Hindlimb muscle (tissue), 1 donor: ENCODE data around the gene RPL39L. TPM values are rescaled to one million over a fixed set of nuclear protein-coding genes. Genes with fewer than 3 reads are reported as not detected.
A peak's percentile ranks its signal among the peaks of the same experiment; 100 is the strongest.
"Not testable (repeated sequence)": the region's sequence is repeated elsewhere in the genome, so short reads cannot be mapped to it uniquely, and the experiment has no call there.

ENCODE experiments used
- DNase-seq: peaks from one replicate; pipeline ENCODE4 v3.0.0-alpha.2; 2013
- polyA plus RNA-seq: library from polyadenylated mRNA; unstranded; fragments of 120-200 nt; gene quantifications from one replicate; pipeline ENCODE4 v1.2.1, GENCODE V29; 2013; ENCODE audit not compliant: insufficient read length

The RPL39L gene
- polyA plus RNA-seq, 1 donor = 7.6 TPM

DNA sequence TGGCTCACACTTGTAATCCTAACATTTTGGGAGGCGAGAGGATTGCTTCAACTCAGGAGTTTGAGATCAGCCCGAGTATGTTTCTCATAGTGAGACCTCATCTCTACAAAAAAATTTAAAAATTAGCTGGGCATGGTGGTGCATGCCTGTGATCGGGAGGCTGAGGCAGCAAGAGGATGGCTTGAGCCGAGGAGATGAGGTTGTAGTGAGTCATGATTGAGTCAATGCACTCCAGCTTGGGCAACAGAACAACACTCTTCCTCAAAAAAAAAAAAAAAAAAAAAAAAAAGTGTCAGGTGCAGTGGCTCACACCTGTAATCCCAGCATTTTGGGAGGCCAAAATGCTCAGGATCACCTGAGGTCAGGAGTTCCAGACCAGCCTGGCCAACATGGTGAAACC lies 2.4 kb downstream of the RPL39L start:
- DNase-seq = no peak

- DNase-seq = no peak
These were observed 3.0 kb downstream of the RPL39L start for GRCh38 chr3:187136337-187136736.

DNA sequence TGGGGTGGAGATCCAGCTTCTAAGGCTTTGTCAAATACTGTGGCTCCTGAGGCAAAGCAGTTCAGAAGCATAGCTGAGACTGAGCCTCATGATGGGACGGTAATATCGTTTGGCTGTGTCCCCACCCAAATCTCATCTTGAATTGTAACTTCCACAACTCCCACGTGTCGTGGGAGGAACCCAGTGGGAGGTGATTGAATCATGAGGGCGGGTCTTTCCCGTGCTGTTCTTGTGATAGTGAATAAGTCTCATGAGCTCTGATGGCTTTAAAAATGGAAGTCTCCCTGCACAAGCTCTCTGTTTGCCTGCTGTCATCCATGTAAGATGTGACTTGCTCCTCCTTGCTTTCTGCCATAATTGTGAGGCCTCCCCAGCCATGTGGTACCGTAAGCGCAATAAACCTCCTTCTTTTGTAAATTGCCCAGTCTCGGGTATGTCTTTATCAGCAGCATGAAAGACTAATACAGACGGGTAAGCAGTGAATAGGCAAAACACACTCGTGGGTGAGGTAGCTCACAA lies 4.1 kb downstream of the RPL39L start:
- DNase-seq = not testable (repeated sequence)

DNA sequence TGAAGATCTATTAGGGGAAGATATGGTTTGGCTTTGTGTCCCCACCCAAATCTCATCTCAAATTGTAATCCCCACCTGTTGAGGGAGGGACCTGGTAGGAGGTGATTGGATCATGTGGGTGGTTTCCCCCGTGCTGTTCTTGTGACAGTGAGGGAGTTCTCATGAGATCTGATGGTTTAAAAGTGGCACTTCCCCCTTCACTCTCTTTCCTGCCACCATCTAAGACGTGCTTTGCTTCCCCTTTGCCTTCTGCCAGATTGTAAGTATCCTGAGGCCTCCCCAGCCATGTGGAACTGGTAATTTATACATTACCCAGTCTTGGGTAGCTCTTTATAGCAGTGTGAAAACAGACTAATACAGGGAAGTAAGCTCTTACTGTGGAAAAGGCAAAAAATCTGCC lies 6.1 kb downstream of the RPL39L start:
- DNase-seq = not testable (repeated sequence)

GRCh38 chr3:187132666-187133065 lies 6.6 kb downstream of the RPL39L start:
- DNase-seq = no peak

- DNase-seq = no peak
These were observed 7.3 kb downstream of the RPL39L start for GRCh38 chr3:187131981-187132380.

DNA sequence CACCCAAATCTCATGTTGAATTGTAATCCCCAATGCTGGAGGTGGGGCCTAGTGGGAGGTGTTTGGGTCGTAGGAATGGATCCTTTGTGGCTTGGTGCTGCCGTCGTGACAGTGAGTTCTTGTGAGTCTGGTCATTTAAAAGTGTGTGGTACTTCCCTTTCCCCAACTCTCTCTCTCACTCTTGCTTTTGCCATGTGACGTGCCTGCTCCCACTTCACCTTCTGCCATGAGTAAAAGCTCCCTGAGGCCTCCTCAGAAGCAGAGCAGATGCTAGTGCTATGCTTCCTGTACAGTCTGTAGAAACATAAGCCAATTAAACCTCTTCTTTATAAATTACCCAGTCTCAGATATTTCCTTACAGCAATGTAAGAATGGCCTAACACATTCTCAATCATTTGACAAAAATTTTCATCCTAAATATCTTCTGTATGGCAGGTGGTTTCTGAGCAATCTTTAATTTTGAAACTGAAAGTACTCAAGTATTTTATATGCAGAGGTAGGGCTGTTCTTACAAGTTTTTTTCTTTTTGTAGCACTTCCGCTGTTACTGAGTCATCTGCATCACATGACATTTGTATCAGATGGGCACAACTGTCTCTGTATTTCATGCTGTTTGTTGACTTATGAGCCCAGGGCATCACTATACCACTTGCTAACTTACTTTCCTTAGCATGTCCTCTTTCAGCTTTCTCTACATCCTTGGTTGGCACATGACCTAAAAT lies 8.8 kb downstream of the RPL39L start:
- no peak for DNase-seq

GRCh38 chr3:187125319-187126031 lies 13.8 kb downstream of the RPL39L start:
- no peak for DNase-seq

- DNase-seq = no peak
These were observed 17.0 kb downstream of the RPL39L start for GRCh38 chr3:187122261-187122660.

DNA sequence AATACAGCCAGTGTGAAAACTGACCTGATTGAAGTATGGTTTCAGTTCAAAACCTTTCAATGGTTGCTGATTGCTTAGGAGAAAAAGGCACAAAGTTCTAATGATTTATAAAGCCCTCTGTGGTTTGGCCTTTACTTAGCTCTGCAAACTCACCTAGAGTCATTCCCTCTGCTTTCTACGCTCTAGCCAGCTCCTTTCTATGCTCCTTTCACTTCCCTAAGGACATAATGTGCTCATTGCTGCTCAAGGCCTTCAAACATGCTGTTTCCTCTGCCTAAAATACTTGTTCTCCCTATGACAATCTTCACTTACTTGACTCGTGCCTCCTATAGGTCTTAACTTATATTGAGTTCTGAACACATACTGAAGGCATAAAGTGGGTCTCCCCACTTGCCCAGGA lies 19.0 kb downstream of the RPL39L start:
- DNase-seq = no peak

GRCh38 chr3:187114511-187114910 lies 24.8 kb downstream of the RPL39L start:
- no peak for DNase-seq

GRCh38 chr3:187112934-187113793 lies 26.1 kb downstream of the RPL39L start:
- DNase-seq = peak; percentile 11

DNA sequence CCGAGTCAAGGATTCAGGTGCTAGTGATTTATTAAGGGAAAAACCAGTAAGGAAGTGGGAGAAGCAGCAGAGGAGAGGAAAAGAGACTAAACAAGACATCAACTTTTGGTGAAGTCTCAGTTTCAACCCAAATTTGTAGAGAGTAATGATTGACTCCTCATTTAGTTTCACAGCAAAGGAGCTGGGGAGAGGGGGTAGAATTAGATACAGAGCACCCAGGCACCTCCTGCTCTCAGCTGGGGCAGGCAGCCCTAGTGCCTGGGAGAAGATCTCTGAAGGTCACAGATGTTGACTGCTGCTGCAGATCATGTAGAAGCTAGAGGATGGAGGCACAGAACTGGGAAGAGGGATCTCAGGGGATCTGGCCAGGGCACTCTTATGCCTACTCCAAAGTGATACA lies 29.1 kb downstream of the RPL39L start:
- DNase-seq = no peak

DNA sequence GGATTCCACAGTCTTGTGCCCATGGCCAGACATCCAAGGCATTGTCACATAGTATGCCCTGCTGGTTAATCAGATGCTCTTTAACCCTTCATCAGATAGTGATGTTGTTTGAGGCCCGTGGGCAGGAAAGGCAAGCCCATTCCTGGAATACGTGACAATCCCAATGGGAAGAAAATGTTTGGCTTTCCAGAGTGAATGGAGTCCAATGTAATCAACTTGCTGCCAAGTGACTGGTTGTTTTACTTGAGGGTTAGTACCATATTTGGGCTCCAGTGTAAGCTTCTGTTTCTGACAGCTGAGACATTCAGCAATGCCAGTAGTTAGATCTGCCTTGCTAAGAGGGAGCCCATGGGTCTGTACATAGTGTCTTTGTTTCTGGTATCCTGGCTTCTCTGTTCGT lies 31.3 kb downstream of the RPL39L start:
- DNase-seq = no peak

DNA sequence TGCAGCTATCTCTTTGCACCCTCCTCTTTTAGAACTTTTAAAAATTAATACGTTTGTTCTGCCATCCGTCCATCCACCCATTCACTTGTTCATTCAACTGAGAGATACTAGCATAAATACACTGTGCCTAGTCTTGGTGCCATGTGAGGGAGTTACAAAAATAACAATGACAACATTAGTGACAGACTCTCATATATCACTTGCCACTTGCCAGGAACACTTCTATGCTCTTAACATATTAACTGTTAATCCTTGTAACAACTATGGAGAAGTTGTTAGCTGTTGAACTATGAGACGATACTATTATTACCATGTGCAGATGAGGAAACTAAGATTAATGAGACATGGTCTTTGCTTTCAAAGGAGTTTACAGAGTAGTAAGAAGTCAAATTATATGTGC lies 33.6 kb downstream of the RPL39L start:
- no peak for DNase-seq

DNA sequence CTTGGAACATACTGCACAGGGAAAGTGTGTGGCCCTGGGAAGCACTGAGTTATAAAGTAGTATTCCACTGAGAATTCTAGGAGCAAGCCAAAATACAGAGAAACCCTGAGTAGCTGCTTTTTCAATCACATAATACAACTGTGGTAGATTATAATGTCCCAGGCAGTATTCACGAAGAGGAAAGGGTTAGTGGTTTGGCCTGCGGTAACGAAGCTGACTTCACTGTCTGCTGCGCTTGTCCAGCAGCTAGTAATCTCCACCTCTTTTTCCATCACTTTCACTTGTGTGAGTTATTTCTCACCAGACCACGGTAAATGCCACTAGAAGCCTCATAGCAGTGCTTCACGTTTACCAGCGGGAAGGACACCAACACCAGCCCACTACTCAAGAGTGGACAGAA lies 34.4 kb downstream of the RPL39L start:
- peak; percentile 83 for DNase-seq

- DNase-seq = no peak
These were observed 35.0 kb downstream of the RPL39L start for GRCh38 chr3:187104342-187104741.

GRCh38 chr3:187103251-187103650 lies 36.0 kb downstream of the RPL39L start:
- no peak for DNase-seq

GRCh38 chr3:187102073-187102634 lies 37.1 kb downstream of the RPL39L start:
- no peak for DNase-seq

- DNase-seq = peak; percentile 68
These were observed 37.9 kb downstream of the RPL39L start for GRCh38 chr3:187101184-187102072.

- no peak for DNase-seq
These were observed 40.3 kb downstream of the RPL39L start for GRCh38 chr3:187098923-187099512.
